Keratinocyte (primary cell): ENCODE measurements around the gene TAOK3.

Experiments used
- EZH2 ChIP-seq: IDR thresholded peaks from one replicate; pipeline ENCODE4 v1.6.1; 2012; ENCODE audit warnings: inconsistent platforms, mild to moderate bottlenecking, low read length, moderate library complexity
- TF ChIP-seq, protein P1 (sequence below), 3 experiments: IDR thresholded peaks in 1 of 3; conservative IDR thresholded peaks in 1 of 3; optimal IDR thresholded peaks in 1 of 3; 2 replicates in 2 of 3; 3 replicates in 1 of 3; pipeline versions ENCODE3 to v1.5.1; 2011; ENCODE audit warnings: low read length in 3 of 3, mild to moderate bottlenecking in 3 of 3, moderate library complexity in 2 of 3, control low read depth in 1 of 3, inconsistent platforms in 1 of 3; ENCODE audit not compliant: insufficient read depth in 2 of 3; ENCODE audit errors: extremely low read depth in 1 of 3

GRCh38 chr12:118219772-118220171, 152.9 kb downstream of the TAOK3 start:
- TF ChIP-seq, protein P1, sequence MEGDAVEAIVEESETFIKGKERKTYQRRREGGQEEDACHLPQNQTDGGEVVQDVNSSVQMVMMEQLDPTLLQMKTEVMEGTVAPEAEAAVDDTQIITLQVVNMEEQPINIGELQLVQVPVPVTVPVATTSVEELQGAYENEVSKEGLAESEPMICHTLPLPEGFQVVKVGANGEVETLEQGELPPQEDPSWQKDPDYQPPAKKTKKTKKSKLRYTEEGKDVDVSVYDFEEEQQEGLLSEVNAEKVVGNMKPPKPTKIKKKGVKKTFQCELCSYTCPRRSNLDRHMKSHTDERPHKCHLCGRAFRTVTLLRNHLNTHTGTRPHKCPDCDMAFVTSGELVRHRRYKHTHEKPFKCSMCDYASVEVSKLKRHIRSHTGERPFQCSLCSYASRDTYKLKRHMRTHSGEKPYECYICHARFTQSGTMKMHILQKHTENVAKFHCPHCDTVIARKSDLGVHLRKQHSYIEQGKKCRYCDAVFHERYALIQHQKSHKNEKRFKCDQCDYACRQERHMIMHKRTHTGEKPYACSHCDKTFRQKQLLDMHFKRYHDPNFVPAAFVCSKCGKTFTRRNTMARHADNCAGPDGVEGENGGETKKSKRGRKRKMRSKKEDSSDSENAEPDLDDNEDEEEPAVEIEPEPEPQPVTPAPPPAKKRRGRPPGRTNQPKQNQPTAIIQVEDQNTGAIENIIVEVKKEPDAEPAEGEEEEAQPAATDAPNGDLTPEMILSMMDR (optimal IDR thresholded peaks at IDR 0.05 in 1 of 3, IDR thresholded peaks at IDR 0.05 in 1 of 3, conservative IDR thresholded peaks at IDR 0.05 in 1 of 3; ENCODE audit: extremely low read depth in 1 of 3, insufficient read depth in 2 of 3, low read length in 3 of 3): no peak
- TF ChIP-seq EZH2: no peak
